Measurements from ENCODE around the gene TIMM22.
A peak's percentile ranks its signal among the peaks of the same experiment; 100 is the strongest.

Gene TIMM22

DNA sequence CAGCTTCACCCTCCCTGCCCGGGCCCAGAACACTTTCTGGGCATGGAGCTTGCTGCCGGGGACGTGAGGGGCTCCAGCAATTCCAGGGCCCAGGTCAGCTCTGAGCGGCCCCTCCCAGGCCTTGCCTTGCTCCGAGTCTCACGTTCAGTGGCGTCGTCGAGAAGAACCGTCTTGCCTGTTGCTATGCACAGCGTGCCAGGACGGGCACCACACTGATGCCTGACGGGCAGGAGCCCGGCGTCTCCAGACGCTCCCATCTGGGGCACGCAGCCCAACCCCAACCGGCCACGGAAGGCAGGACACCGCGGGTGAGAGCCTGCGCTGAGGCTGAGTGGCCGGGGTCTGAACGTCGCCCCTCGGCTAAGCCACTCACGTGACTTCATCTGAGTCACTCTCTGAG, 27.1 kb downstream of the TIMM22 start:
- peaks cover under 1 to 98% (median 64%) of the 10 kb centered on the region in 11 experiments; a peak in 19 of 22 replicates for H4K20me1 ChIP-seq
- no peak overlapping the region for H3K4me2 ChIP-seq
- H3K27ac ChIP-seq = no peak overlapping the region
- no peaks in the 10 kb centered on the region for H3K27me3 ChIP-seq
- no peak overlapping the region for H3K9ac ChIP-seq
- H3K4me1 ChIP-seq = peaks cover 22 to 49% (median 42%) of the 10 kb centered on the region in 10 experiments
- no peak for TF ChIP-seq Cebpa-rat (IDR thresholded peaks at IDR 0.05)
- H3K36me3 ChIP-seq = peaks cover 0 to 93% (median 0%) of the 10 kb centered on the region in 11 experiments; a peak in 10 of 22 replicates
- H3K4me3 ChIP-seq = no peak overlapping the region
- no peaks in the 10 kb centered on the region for H3K9me3 ChIP-seq (replicated peaks in 1 of 11)

DNA sequence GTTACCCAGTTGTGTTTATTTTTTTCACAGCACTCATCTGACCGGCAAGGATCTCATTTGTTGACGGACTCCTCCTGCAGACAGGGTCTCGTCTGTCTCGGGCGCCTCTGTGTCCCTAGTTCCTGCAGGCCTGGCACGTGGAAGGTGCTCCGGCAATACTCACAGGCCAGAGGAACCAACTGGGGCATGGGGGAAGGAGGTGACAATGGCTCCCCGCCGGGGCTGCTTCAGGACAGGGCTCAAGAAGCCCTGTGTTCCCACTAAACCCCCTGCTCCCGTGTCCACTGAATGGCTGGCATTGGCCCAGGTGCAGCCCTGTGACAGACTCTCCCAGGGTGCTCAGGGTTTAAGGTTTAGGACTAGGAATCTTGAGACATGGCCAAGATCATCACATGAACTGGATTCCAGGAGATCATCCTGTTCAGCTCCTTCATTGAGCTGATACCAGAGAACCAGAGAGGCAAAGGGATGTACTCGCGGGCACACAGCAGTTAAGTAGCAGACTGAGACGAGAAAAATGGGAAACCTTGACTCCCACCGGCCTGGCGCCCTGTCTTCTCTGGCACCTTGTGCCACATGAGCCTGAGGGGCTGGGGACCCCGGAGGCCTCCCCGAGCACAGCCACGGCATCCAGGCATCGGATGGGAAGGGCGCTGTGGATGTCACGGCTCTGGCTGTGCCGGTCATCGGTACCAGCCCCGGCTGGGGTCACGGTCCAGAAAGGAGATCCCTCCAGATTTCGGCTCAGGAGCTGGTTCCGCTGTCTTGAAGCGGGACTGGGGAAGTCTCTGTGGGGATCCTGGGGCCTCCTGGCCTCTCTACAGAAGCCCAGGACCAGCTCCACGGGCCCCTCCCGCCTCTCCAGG, 29.0 kb downstream of the TIMM22 start:
- H3K27me3 ChIP-seq = no peaks in the 10 kb centered on the region
- no peak overlapping the region for H3K9ac ChIP-seq
- H3K4me3 ChIP-seq = no peak overlapping the region
- no peak overlapping the region for H3K27ac ChIP-seq
- no peak overlapping the region for H3K4me2 ChIP-seq
- H3K4me1 ChIP-seq = peaks cover 15 to 30% (median 23%) of the 10 kb centered on the region in 10 experiments
- TF ChIP-seq Cebpa-rat (IDR thresholded peaks at IDR 0.05) = no peak
- peaks cover 4 to 98% (median 64%) of the 10 kb centered on the region in 11 experiments; a peak in 20 of 22 replicates for H4K20me1 ChIP-seq
- peaks cover 0 to 93% (median 0%) of the 10 kb centered on the region in 11 experiments; a peak in 10 of 22 replicates for H3K36me3 ChIP-seq
- H3K9me3 ChIP-seq (replicated peaks in 1 of 11) = no peaks in the 10 kb centered on the region

DNA sequence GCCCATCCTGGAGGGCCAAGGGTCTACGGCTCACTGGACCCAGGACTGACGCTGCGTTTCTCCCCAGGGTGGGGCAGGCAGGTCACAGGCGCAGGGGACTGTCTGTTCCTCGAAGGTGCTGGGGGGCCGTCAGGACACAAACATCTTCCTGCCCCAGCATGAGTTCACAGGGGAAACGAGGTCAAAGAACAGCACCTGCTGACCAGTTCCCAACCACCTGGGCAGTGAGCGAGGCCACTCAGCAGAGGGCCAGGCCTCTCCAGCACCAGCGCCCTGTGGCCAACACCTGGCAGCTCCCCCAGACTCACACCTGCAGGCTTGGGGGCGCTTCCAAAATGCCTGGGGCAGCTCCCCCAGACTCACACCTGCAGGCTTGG, 29.7 kb downstream of the TIMM22 start:
- Histone ChIP-seq H3K27ac (no peak overlapping the region), H3K4me3 (no peak overlapping the region), H3K9me3 (replicated peaks in 1 of 11) (no peaks in the 10 kb centered on the region), H4K20me1 (peaks cover 4 to 95% (median 61%) of the 10 kb centered on the region in 11 experiments; a peak in 20 of 22 replicates), H3K4me1 (peaks cover 13 to 24% (median 18%) of the 10 kb centered on the region in 10 experiments; a peak in 18 of 20 replicates), H3K4me2 (no peak overlapping the region), H3K27me3 (no peaks in the 10 kb centered on the region), H3K9ac (no peak overlapping the region), H3K36me3 (peaks cover 0 to 90% (median 0%) of the 10 kb centered on the region in 11 experiments; a peak in 10 of 22 replicates)
- TF ChIP-seq Cebpa-rat (IDR thresholded peaks at IDR 0.05) = no peak

DNA sequence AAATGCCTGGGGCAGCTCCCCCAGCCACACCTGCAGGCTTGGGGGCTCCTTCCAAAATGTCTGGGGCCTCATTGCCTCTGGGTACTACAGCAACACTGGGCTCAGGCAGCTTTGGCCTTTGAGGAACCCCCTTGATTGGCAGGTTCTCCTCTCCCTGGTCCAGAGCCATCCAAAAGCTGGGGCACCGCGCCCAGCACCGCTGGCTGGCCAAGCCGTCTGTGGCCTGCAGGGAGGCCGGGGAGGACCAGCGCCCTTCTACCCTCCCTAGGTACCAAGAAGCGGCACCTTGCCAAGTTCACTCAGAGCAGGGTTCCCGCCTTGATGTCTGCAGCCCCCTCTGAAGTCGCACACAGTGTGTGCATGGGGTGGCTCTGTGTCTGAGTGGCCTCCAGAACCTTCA, 30.1 kb downstream of the TIMM22 start:
- no peak overlapping the region for H3K4me2 ChIP-seq
- peaks cover 0 to under 1% (median 0%) of the 10 kb centered on the region in 11 experiments; a peak in 2 of 22 replicates for H3K27me3 ChIP-seq
- H3K4me1 ChIP-seq = peaks cover 13 to 21% (median 15%) of the 10 kb centered on the region in 10 experiments; a peak in 18 of 20 replicates
- no peak overlapping the region for H3K27ac ChIP-seq
- peaks cover 0 to 89% (median 0%) of the 10 kb centered on the region in 11 experiments; a peak in 10 of 22 replicates for H3K36me3 ChIP-seq
- no peaks in the 10 kb centered on the region for H3K9me3 ChIP-seq (replicated peaks in 1 of 11)
- no peak overlapping the region for H3K9ac ChIP-seq
- TF ChIP-seq Cebpa-rat (IDR thresholded peaks at IDR 0.05) = no peak
- no peak overlapping the region for H3K4me3 ChIP-seq
- H4K20me1 ChIP-seq = peaks cover 4 to 93% (median 61%) of the 10 kb centered on the region in 11 experiments; a peak in 20 of 22 replicates

DNA sequence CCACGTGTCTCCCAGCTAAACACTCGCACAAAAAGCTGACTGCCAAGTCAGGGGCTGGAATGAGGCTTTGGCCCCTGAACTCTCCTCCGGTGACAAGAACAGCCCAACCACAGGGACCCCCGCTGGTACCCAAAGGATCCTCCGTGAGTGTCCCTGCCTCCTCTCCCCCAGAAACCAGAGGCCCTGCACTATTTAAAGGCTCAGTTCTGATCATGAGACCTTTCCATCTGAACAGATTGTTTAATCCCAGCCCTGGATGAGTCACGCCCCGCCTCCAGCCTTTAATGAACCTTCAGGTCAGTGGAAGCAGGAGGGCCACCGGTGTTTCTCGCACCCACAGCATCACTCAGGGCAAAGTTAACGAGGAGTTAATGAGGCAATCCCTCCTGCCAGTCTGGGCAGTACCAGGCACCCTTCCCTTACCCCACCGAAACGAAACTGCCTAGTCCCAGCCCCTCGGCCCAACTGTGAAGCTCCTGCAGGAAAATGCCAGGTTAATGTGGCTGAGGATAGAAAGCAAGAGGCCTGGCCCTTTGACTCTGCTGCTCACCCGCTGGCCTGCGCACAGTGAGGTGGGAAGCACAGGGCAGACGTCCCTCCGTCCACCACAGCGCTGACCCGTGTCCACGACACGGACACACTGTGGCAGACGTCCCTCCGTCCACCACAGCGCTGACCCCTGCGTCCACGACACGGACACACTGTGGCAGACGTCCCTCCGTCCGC, 32.4 kb downstream of the TIMM22 start:
- Histone ChIP-seq H3K9me3 (replicated peaks in 1 of 11) (no peaks in the 10 kb centered on the region), H3K36me3 (peaks cover 0 to 89% (median 0%) of the 10 kb centered on the region in 11 experiments; a peak in 10 of 22 replicates), H3K27me3 (peaks cover 0 to 11% (median 3%) of the 10 kb centered on the region in 11 experiments; a peak in 7 of 22 replicates), H4K20me1 (peaks cover 21 to 93% (median 66%) of the 10 kb centered on the region in 11 experiments), H3K4me2 (no peak overlapping the region), H3K4me3 (no peak overlapping the region), H3K4me1 (peaks cover 14 to 25% (median 24%) of the 10 kb centered on the region in 10 experiments), H3K27ac (no peak overlapping the region), H3K9ac (no peak overlapping the region)
- no peak for TF ChIP-seq Cebpa-rat (IDR thresholded peaks at IDR 0.05)

DNA sequence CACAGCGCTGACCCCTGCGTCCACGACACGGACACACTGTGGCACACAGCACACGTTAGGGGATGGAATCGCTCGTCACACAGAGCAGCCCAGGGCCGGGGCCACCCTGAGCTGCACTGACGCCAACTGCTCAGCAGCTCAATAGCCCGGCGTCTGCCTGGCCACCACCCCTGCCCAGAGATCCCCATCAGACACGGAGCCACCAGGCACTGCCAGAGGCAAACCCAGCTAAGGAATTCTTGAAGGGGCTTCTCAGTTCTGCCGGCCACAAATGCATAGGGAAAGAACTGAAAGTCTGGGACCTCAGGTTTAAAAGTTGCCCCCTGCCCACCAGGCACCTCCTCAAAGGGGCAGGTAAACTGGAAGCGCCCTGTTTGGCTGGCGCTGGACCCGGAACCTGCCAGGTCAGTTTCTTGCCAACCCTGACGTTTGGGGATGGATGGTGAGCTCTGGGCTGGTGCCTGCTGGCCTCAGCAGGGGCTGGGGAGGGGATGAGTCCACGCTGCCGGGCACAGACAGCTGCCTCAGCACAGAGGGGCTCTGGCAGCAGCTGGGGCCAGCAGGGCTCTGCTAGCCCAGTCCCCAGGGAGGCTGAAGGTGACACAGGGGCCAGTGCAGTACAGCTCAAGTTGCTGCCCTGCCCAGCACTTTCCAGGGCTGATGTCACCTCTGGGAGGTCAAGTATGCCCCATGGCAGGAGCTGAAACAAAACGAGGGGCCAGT, 33.2 kb downstream of the TIMM22 start:
- Histone ChIP-seq H4K20me1 (peaks cover 22 to 95% (median 71%) of the 10 kb centered on the region in 11 experiments), H3K4me1 (peaks cover 21 to 32% (median 31%) of the 10 kb centered on the region in 10 experiments), H3K36me3 (peaks cover 0 to 92% (median 0%) of the 10 kb centered on the region in 11 experiments; a peak in 10 of 22 replicates), H3K9me3 (replicated peaks in 1 of 11) (no peaks in the 10 kb centered on the region), H3K27me3 (peaks cover 0 to 11% (median 3%) of the 10 kb centered on the region in 11 experiments; a peak in 7 of 22 replicates), H3K9ac (peak overlapping the region in 1 of 11 experiments; percentile 24; a peak in 1 of 22 replicates), H3K4me3 (no peak overlapping the region), H3K4me2 (no peak overlapping the region), H3K27ac (no peak overlapping the region)
- no peak for TF ChIP-seq Cebpa-rat (IDR thresholded peaks at IDR 0.05)

DNA sequence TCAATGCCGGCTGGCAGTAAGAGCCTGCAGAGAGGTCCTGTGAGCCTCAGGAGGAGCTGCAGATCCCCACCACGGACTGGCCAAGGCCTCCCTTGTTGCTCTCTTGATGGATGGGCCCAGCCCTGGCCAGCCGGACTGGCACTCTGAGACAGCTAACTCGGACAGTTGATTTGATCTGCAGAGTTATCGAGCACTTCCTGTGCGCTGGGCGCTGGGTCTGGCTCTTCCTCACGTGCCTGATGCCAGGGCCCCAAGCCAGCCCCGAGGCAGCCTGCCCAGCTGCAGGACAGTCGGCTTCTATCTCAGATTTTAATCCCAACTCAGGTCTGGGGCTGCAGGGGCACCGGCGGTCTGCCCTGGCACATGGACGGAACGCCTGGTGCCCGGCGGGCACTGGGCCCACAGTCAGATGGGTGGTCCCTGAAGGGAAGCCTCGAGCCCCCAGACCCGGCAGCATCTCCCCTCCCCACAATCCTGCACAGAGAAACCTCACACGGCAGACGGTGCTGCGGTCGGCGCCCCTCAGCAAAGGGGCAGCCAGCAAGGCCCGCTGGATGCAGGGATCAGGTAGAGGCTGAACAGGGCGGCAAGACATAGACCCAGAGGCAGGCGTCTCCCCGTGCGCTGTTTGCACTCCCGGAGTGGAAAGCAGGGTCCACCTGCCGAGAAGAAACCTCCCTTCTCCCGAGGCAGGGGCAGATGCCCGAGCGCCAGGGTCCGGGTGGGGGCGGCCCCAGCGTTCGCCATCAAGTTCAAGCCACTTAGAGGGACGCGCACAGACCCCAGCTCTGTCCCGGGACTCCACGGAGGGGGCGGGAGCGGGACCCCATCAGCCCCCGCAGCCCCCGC, 34.0 kb downstream of the TIMM22 start:
- Histone ChIP-seq H3K36me3 (peaks cover 0 to 85% (median 0%) of the 10 kb centered on the region in 11 experiments; a peak in 10 of 22 replicates), H3K27me3 (peaks cover 0 to 11% (median 3%) of the 10 kb centered on the region in 11 experiments; a peak in 7 of 22 replicates), H3K9ac (0 out of 22 replicates have a peak overlapping the region, but pooled peaks of 1 of the 11 experiments have one; percentile 24), H3K4me1 (peaks cover 21 to 37% (median 35%) of the 10 kb centered on the region in 10 experiments), H3K4me3 (no peak overlapping the region), H3K9me3 (replicated peaks in 1 of 11) (no peaks in the 10 kb centered on the region), H3K27ac (no peak overlapping the region), H3K4me2 (no peak overlapping the region), H4K20me1 (peaks cover 22 to 91% (median 65%) of the 10 kb centered on the region in 11 experiments)
- TF ChIP-seq Cebpa-rat (IDR thresholded peaks at IDR 0.05) = no peak

Measured in BLaER1 treated with 17β-estradiol and CSF1 and Interleukin-3, amounts not matched to agents 10 nM and 100 nM (cell line).